Lung (tissue), 12 donors: ENCODE data around the gene MPC1. TPM values are rescaled to one million over a fixed set of nuclear protein-coding genes. Genes with fewer than 3 reads are reported as not detected.

Source experiments
- ATAC-seq: fragments of 200-7000 bp; cut with Tn5 transposase; one replicate; pipeline ENCODE4 v1.9.1; 2020; ENCODE audit warnings: moderate number of reproducible peaks; ENCODE audit not compliant: insufficient read depth, low FRiP score
- DNase-seq, 3 donors: peaks; one replicate each; pipeline ENCODE4 v3.0.0-alpha.2; 2013 to 2017
- H3K27ac ChIP-seq, 2 donors: one replicate each; pipeline ENCODE4 v1.5.1; 2013; ENCODE audit warnings: mild to moderate bottlenecking in 2 of 2, moderate library complexity in 2 of 2, control low read depth in 1 of 2, inconsistent platforms in 1 of 2, low read depth in 1 of 2, low read length in 1 of 2
- H3K27me3 ChIP-seq, 3 donors: one replicate each; pipeline ENCODE4 v1.5.1; 2013; ENCODE audit warnings: low read length in 2 of 3; ENCODE audit not compliant: control insufficient read depth in 3 of 3, insufficient read depth in 3 of 3
- H3K36me3 ChIP-seq, 4 donors: one replicate each; pipeline ENCODE4 v1.5.1; 2013; ENCODE audit warnings: low read length in 4 of 4, mild to moderate bottlenecking in 1 of 4, moderate library complexity in 1 of 4; ENCODE audit not compliant: control insufficient read depth in 4 of 4, insufficient read depth in 4 of 4
- H3K4me1 ChIP-seq, 5 donors: one replicate each; pipeline ENCODE4 v1.5.1; 2013; ENCODE audit warnings: low read length in 5 of 5, mild to moderate bottlenecking in 2 of 5, moderate library complexity in 1 of 5; ENCODE audit not compliant: control insufficient read depth in 5 of 5, insufficient read depth in 5 of 5
- H3K4me3 ChIP-seq: one replicate; pipeline ENCODE4 v1.5.1; 2013; ENCODE audit warnings: mild to moderate bottlenecking, control low read depth, moderate library complexity
- H3K9ac ChIP-seq, 2 donors: one replicate each; pipeline ENCODE4 v1.5.1; 2013; ENCODE audit warnings: low read length in 2 of 2, control low read depth in 1 of 2; ENCODE audit not compliant: insufficient read depth in 1 of 2
- H3K9me3 ChIP-seq, 4 donors: one replicate each; pipeline ENCODE4 v1.5.1; 2013; ENCODE audit warnings: low read length in 3 of 4, mild to moderate bottlenecking in 1 of 4, moderate library complexity in 1 of 4; ENCODE audit not compliant: control insufficient read depth in 4 of 4, insufficient read depth in 3 of 4
- WGBS, 2 donors: extraction: QIAGEN DNeasy Blood & Tissue Kit; methylation state at CpG; one replicate each; pipeline ENCODE4 v1.1.7; 2013; 5-methylcytosine and 5-hydroxymethylcytosine counted together
- polyA plus RNA-seq, 2 donors: library from polyadenylated mRNA; stranded (reverse); fragments of 200-250 nt; gene quantifications; one replicate each; pipeline ENCODE4 v1.2.1, GENCODE V29; 2013
- total RNA-seq, 2 donors: library from RNA; depleted of rRNA in 1 of 2; stranded (reverse); fragments of >200 nt in 1 of 2; gene quantifications; one replicate each; pipeline ENCODE4 v1.2.1, GENCODE V29; 2014 to 2021
- TF ChIP-seq, protein P1 (sequence below): IDR thresholded peaks from 2 replicates; pipeline ENCODE4 v1.5.1; 2012; ENCODE audit warnings: mild to moderate bottlenecking; ENCODE audit errors: control extremely low read depth, extremely low read depth
- donor health status: control.
- donor health status: control.
- donor health status: Bipolar disorder and iron deficiency.
- donor health status: healthy.
- donor health status: DM: yes; HTN: yes; CAD: no.

Gene MPC1
- total and polyA plus RNA-seq, 4 donors = 30.1 to 103 (median 56.6) TPM

DNA sequence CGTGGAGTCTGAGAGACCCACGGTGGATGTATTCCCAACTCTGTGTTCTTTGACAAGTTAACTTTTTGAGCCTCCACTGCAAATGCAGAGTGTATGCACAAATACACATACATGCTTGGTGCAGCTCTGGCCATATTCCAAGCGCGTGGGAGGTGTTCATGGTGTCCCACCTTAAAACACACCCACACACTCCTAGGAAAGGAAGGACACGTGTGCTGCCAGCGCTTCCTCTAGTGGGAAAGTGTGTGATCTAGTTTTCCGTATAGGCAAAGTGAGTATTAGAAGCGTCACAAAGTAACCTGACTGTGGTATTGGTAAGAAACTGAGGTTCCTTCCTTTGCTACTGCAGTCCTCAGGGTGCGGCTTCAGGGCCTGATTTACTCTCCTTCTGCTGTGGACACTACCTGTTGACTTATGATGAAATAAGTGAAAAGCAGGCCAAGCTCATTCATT lies 36.0 kb upstream of the MPC1 start:
- TF ChIP-seq, protein P1, sequence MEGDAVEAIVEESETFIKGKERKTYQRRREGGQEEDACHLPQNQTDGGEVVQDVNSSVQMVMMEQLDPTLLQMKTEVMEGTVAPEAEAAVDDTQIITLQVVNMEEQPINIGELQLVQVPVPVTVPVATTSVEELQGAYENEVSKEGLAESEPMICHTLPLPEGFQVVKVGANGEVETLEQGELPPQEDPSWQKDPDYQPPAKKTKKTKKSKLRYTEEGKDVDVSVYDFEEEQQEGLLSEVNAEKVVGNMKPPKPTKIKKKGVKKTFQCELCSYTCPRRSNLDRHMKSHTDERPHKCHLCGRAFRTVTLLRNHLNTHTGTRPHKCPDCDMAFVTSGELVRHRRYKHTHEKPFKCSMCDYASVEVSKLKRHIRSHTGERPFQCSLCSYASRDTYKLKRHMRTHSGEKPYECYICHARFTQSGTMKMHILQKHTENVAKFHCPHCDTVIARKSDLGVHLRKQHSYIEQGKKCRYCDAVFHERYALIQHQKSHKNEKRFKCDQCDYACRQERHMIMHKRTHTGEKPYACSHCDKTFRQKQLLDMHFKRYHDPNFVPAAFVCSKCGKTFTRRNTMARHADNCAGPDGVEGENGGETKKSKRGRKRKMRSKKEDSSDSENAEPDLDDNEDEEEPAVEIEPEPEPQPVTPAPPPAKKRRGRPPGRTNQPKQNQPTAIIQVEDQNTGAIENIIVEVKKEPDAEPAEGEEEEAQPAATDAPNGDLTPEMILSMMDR = no peak
- Histone ChIP-seq H3K9me3 (no peaks in the 10 kb centered on the region), H3K4me1 (no peaks in the 10 kb centered on the region), H3K36me3 (peaks cover 0 to 48% (median 9%) of the 10 kb centered on the region in 4 donors), H3K27me3 (no peaks in the 10 kb centered on the region), H3K9ac (no peak overlapping the region), H3K4me3 (no peak overlapping the region), H3K27ac (no peak overlapping the region)
- ATAC-seq (no peak), DNase-seq (no peak)
- 90 to 92% methylated on average over 9 of the region's 9 CpGs for WGBS, 2 donors

DNA sequence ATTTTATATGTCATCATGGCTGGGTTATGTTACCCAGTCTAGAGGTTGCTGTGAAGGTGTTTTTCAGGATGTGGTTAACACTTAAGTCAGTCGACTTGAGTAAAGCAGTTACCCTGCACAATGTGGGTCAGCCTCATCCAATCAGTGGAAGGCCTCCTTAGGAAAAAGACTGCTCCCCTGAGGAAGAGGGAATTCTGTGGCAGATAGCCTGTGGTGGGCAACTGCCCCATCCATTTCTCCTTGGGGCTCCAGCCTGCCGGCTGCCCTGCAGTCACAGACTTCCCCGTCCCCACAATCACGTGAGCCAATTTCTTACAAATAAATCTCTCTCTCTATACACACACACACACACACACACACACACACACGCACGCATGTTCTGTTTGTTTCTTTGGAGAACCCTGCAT lies 34.5 kb upstream of the MPC1 start:
- no peaks in the 10 kb centered on the region for H3K9me3 ChIP-seq
- no peak overlapping the region for H3K9ac ChIP-seq
- 69 to 78% methylated on average over 6 of the region's 6 CpGs for WGBS, 2 donors
- H3K36me3 ChIP-seq = peaks cover 0 to 50% (median 12%) of the 10 kb centered on the region in 4 donors
- H3K27ac ChIP-seq = no peak overlapping the region
- H3K27me3 ChIP-seq = no peaks in the 10 kb centered on the region
- ATAC-seq (no peak), DNase-seq (no peak)
- TF ChIP-seq, protein P1 = no peak
- no peak overlapping the region for H3K4me3 ChIP-seq
- H3K4me1 ChIP-seq = no peaks in the 10 kb centered on the region

DNA sequence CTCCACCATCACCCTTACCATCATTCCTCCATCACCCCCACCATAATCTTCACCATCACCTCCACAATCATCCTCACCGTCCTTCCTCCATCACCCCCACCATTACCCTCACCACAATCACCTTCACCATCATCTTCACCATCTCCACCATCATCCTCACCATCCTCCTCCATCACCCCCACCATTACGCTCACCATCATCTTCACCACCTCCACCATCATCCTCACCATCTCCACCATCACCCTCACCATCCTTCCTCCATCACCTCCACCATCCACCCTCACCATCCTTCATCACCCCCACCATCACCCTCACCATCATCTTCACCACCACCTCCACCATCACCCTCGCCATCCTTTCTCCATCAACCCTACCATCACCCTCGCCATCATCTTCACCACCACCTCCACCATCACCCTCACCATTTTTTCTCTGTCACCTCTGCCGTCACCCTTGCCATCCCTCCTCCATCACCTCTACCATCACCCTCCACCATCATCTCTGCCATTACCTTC lies 33.1 kb upstream of the MPC1 start:
- 76 to 82% methylated on average over 5 of the region's 5 CpGs for WGBS, 2 donors
- no peak overlapping the region for H3K4me3 ChIP-seq
- DNase-seq = no peak
- no peaks in the 10 kb centered on the region for H3K4me1 ChIP-seq
- peaks cover 0 to 56% (median 9%) of the 10 kb centered on the region in 4 donors for H3K36me3 ChIP-seq
- H3K9me3 ChIP-seq = no peaks in the 10 kb centered on the region
- no peaks in the 10 kb centered on the region for H3K27me3 ChIP-seq
- TF ChIP-seq, protein P1 = no peak
- no peak overlapping the region for H3K9ac ChIP-seq
- no peak for ATAC-seq
- no peak overlapping the region for H3K27ac ChIP-seq

DNA sequence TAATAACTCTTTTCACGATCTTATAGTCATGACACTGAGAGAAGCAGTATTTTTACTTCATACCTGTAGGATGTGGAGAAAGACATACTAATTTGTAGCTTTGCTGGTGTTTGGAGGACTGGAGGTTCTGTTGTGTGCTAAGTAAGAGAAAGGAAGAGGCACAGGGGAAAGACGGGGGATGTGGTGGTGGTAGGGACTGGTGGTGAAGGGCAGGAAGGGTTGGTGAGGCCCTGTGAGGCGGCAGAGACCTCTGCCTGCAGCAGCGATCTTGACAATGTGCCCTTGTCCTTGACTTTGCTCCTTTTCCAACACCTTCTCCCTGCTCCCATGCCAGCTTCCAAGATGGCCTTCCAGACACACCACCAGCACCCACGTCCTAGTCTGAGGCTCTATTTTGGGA lies 32.6 kb upstream of the MPC1 start:
- no peaks in the 10 kb centered on the region for H3K27me3 ChIP-seq
- ATAC-seq (no peak), DNase-seq (no peak)
- H3K4me3 ChIP-seq = no peak overlapping the region
- no peaks in the 10 kb centered on the region for H3K9me3 ChIP-seq
- no peaks in the 10 kb centered on the region for H3K4me1 ChIP-seq
- peaks cover 0 to 56% (median 8%) of the 10 kb centered on the region in 4 donors for H3K36me3 ChIP-seq
- no peak overlapping the region for H3K27ac ChIP-seq
- H3K9ac ChIP-seq = no peak overlapping the region
- TF ChIP-seq, protein P1 = no peak
- WGBS, 2 donors = 57 to 71% methylated on average over 5 of the region's 5 CpGs
